HG02870 (cell line): ENCODE results near the gene FAS.

ENCODE experiments used
- ATAC-seq: cut with Tn5 transposase; IDR thresholded peaks from one replicate; pipeline ENCODE4 v1.9.1; 2021; ENCODE audit warnings: mild to moderate bottlenecking, moderate library complexity; ENCODE audit not compliant: unreplicated experiment

Gene FAS

DNA sequence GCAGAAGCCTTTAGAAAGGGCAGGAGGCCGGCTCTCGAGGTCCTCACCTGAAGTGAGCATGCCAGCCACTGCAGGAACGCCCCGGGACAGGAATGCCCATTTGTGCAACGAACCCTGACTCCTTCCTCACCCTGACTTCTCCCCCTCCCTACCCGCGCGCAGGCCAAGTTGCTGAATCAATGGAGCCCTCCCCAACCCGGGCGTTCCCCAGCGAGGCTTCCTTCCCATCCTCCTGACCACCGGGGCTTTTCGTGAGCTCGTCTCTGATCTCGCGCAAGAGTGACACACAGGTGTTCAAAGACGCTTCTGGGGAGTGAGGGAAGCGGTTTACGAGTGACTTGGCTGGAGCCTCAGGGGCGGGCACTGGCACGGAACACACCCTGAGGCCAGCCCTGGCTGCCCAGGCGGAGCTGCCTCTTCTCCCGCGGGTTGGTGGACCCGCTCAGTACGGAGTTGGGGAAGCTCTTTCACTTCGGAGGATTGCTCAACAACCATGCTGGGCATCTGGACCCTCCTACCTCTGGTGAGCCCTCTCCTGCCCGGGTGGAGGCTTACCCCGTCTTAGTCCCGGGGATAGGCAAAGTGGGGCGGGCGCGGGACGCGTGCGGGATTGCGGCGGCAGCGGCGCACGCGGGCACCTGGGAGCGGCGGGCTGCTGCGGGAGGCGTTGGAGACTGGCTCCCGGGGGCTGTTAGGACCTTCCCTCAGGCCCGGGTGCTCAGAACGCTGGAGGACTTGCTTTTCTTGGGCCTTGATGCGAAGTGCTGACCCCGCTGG, at the start of gene FAS:
Gene FAS, plus strand, starts transcription at position 415 of the 777 bp plus-strand sequence. Its CDS starts 79 bp downstream, at position 494.
- ATAC-seq, result peak; percentile 66

DNA sequence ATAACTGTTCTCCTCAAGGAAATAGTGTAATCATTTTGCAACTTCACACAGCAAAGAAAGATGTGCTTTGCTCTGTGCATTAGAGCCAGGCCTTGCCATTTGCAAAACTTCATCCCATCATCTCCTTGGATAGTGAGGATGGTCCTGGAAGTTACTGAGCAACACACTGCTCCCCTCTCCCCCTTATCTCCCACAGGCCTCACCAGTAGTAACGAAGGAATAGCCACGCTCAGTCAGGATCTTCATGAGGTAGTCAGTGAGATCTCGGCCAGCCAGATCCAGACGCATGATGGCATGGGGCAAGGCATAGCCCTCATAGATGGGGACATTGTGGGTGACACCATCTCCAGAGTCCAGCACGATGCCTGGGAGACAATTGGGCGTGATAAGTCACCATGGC, 49.6 kb upstream of the FAS start:
- ATAC-seq, result no peak

DNA sequence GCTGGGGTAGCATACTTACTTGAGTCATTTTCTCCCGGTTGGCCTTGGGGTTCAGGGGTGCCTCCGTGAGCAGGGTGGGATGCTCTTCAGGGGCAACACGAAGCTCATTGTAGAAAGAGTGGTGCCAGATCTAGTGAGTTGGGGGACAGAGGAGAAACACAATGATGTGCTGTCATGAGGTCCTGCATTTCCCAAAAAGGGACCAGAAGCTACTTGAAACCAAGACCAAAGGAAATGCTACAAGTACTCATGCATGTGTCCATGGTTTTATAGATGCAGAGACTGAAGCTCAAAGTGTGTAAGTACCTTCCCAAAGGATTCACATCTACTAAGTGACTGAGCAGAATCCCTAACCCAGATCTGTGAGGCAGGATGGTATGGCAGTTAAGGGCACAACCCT, 46.8 kb upstream of the FAS start:
- no peak for ATAC-seq

DNA sequence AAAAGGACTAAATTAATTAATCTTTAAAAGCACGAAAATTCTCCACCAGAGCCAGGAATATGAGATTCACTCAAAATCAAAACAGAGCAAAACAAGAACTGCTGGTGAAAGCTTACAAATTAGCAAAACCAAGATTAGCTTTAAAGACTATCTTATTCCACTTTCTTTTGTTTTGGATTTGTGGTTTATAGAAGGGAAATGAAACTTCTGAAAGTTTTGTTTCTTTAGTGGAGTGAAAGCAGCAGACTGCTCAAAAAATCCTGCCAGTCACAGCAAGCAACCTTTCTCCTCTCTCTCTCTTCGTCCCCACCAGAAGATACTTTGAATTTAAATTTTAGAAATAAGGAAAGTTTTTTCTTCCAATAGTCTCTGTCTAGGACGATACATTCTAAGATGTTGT, 45.8 kb upstream of the FAS start:
- no peak for ATAC-seq

DNA sequence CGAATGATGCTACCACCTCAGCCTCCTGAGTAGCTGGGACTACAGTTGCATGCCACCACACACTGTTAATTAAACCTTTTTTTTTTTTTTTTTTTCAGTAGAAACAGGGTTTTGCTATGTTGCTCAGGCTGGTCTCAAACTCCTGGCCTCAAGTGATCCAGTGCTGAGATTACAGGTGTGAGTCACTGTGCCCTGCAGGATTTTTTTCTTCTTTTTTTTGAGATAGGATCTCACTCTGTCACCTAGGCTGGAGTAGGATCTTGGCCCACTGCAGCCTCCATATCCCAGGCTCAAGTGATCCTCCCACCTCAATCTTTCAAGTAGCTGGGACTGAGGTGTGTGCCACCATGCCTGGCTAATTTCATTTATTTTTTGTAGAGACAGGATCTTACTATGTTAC, 44.4 kb upstream of the FAS start:
- ATAC-seq, result no peak

DNA sequence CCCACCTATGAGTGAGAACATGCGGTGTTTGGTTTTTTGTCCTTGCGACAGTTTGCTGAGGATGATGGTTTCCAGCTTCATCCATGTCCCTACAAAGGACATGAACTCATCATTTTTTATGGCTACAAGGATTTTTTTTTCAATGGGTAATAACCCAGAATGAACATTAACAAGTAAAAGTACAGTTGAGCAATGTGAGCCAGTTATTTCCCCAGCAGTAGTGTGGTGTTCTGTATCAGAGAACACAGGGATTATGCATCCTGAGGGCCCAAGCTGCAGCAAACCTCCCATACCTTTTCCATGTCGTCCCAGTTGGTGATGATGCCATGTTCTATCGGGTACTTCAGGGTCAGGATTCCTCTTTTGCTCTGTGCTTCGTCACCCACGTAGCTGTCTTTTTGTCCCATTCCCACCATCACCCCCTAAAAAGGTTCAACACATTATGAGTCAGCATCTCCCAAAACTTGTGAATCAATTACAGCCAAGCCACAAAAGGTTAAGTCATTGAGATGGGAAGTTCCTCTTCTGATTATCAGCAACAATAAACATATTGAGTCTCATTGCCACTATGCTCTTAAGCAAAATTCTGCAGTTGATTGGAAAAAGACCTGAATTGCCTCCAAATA, 43.5 kb upstream of the FAS start:
- no peak for ATAC-seq

DNA sequence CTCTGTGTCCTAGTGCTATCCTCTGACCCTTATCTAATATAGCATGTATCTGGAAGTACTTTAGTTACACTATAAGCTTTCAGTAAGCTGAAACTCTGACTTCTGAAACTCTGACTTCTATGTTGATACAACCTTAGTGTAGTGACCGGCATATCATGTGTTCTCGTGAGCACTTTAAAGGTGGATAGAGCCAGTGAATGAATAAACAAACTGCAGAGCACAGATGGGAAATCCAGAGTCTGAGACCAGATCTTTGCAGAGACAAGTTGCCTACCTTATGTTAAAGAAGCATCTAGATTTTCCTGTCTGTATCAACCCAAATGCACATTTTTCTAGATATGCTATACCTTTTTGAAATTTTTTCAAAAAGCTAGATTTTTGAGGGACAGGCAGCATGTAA, 41.5 kb upstream of the FAS start:
- no peak for ATAC-seq

DNA sequence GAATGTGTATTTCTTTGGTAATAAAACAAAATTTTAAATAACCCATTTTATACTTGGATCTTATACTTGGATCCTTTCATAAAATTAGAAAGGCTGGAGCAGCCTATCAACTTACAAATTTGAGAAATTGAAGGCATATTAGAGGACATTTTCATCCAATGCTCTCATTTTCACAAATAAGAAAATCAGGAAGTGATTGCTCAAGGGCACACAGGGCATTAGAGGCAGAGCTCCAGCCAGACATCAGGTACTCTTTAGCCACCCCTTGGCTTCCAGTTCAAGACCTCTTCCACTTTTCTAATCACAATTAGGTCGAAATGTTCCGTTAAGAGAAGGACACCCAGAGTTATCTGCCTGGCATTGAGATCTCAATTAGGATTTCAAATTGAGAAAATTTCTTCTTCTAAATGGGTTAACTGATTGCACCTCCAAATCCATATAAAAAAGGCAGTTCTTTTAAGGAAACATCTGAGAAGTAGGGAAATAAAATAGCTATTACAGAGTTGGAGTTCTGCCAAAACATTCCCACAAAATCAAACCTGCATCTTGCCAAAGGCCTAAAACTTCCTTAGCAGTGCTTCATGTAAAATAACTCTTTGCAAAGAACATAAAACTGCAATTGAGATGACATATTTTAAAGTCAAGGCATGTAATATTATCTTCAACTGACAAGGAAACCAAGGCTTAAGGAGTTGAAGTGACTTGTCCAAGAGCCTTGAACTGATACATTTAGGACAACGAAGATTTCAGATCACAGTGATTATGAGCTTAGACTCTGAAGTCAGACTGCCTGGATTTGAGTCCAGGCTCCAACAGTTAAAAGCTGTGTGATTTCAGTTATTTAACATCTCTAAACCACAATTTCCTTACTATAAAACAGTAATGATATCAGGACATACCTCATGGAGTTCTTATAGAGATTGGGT, 40.4 kb upstream of the FAS start:
- ATAC-seq, result no peak

DNA sequence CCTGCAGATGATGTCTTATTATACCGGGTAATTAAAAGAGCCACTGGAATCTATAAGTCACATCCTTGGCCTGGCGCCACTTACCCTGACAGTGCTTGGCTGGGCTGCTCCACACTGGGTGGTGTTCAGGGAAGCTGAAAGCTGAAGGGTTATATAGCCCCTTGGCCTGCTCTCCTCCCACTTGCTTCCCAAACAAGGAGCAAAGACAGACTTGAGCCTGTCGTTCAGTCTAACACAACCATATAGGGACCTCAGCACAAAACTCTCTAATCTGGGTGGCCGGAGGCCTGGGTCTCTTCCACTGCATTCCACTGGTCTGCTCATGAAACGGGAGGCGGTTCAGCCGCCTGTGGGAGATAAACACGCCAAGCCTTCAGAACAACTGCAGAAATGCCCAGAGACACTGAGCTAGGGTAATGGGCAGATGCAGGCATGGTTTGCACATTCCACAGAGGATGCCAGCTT, 37.9 kb upstream of the FAS start, which contains the start of gene ACTA2:
Gene ACTA2, minus strand, starts transcription at position 127 of the 465 bp plus-strand sequence. CDS start 3,843 bp downstream, outside the sequence.
- no peak for ATAC-seq

DNA sequence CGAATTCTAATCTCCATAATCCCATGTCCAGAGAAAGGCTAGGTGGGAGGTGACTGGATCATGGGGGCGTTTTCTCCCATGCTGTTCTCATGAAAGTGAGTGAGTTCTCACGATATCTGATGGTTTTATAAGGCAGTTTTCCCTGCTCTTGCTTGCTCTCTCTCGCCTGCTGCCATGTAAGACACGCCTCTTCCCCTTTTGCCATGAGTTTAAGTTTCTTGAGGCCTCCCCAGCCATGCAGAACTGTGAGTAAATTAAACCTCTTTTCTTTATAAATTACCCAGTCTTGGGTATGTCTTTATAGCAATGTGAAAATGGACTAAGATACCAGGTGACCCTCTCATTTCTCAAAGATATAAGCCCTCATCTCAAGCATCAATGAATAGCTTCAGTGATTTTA, 36.9 kb upstream of the FAS start:
- ATAC-seq, result no peak

DNA sequence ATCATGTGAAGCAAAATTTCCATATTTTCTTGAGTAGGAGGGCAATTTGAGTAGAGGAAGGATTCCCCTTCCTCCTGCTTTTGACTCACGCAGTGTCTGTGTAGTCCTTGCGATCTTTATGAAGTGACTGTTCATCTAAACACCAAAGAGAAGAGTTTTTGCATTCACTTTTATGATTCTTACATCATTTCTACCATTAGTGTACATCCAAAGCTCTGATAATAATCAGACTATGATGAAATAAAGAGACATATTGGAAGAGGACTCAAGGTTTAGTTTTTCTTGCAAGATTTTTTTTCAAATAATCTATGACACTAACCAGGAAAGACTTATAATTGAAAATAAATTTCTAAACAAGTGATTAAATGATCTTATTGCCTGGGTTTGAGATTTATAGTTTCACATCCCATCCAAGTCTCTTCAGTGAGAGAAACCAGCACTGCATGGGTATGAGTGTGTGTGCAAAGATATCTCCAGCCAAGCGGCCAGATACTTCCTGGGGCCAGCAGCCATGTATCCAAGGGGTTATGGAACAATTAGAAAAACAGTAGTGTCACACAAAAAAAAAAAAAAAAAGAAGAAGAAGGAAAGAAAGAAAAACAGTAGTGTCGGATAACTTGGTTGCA, 36.0 kb upstream of the FAS start:
- no peak for ATAC-seq

DNA sequence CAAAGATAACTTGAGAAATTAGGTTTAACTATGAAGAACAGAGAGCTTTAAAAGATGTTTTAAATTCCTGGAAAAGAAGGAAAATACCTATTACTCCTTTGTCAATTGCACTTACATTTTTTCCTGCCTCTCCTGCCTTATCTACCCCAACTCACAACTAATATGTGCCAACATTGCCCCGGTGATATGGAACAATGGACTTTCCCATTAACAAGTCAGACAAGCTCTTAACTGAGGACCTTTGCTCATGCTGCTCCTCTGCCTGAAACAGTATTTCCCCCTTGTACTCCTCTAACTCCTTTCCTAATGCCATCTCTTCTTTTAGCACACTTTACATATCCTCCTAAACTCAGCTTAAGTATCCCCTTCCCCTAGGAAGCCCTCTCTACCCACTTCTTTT, 33.2 kb upstream of the FAS start:
- no peak for ATAC-seq

DNA sequence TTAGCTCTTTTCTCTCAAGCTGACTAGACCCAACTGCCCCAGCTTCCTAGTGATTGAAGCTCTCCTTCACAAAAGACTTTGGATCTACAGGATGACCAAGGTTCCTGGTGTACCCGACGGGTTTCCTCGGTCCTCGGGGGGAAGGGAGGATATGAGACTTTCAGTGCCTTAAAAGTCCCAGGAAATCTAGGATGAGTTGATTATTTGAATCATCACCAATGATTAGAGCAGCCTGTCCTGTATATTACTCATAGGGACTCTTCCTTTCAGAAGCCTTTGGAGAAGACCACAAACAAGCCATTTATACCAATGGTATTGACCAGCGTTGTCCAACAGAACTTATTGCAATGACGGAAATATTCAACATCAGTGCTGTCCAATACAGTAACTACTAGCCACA, 31.9 kb upstream of the FAS start:
- ATAC-seq, result no peak

DNA sequence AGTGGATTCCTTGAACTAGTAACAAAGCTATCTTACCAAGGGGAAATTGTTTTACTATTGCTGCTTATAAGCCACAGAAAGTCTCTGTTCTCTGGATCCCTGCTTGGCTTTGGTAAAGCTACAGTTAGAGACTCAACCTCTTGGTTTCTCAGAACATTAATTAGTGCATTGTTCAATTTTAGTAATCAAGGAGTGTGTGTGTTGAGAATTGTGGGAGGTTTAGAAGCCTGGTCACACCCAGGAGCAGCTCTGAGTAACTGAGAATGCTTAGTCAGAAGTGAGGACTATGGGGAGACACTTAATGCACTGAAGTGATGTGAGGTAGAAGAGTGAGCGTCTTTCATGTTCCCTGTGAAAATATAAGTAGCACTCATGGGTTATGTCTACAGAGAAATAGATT, 29.8 kb upstream of the FAS start:
- ATAC-seq, result no peak

DNA sequence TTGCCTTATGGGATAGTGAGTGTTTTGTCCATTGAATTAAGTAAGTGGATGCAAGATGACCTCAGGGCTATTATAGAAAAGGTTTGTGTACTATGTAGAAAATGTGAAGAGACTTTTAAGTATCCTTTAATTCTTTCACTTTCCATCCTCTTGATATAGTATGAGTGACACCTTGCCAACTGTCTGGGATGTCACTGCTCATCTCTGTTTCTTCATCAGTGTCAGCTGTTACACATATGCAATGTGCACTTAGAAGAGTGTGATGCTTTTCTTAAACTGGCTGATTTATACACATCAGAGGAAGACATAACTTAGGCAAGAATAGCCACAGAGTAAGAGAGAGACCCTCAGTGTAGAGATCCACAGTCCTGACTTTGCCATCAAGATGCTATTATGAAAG, 29.3 kb upstream of the FAS start:
- no peak for ATAC-seq

DNA sequence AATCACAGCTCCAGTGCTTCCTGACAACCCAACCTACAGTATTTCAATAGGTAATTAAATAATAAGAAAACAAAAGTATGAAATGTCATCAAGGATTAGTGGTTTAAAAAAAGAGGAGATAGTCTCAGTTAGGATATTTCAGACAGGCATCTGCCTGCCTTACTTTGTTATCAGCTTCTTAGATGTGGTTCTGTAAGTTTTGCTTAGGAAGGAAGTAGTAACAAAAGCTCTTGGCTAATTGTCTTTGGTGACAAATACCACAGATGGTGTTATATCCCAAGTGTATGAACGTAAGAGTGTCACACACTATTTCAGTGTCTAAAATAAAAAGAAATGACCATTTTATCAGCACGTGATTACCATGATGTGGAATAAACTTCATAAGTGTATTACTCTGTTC, 28.3 kb upstream of the FAS start:
- no peak for ATAC-seq

DNA sequence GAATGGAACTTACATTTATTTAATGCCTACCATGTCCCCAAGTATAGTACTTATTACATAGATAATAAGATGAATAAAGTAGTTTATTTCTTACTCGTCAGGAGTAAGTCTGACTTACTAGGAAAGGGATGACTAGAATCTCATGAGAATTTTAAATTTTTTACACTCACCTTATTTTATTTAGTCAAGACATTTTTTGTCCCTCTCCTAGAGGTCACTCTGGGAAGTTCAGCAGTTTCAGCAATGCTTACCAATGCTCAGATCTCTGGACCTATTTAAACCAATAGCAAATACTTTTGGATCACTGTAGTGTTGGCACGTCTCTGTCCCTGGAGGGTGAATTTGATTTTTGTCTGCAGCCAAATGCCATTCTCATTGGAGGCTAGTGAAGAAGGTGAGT, 27.3 kb upstream of the FAS start:
- ATAC-seq, result no peak

DNA sequence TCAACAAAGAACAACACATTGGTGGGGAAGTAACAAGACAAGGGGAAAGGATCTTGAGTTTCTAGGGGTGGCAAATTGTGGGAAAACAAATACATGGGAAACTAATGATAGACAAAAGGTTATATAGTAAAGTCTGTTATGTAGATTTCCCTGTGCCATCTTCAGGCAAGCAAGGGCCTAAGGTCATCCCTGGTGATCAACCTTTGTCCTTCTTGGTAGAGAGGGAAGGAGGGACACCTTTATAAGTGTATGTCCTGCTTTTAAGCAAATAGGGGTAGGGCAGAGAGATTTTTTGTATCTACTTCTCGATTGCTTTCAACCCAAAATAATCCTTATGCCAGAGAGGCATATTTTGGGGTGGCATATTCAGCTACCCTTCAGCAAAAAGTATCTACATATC, 26.2 kb upstream of the FAS start:
- no peak for ATAC-seq

DNA sequence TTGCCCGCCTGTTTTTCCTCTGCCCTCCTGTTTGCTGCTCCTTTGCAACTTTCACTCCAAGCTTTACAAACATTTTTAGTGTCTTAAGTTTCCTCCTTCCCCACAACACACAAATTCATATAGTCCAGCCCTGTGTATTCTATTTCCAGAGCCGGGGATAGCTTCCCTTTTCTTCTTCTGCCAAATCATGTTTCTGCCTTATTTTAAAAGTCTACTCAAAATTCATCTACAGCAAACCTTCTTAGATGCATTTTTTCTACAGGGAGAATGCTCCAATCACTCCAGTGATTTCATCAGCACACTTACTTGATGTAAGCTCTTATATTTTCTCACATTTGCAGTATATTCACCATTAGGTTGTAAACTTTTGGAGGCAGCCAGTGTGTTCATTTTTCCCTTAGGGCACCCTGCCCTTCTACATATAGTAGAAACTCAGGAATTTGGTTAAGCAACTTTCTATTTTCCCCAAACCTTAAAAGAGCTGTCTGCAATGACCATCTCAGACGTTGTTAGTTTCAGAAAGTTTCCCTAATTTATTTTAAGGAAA, 25.7 kb upstream of the FAS start:
- ATAC-seq, result no peak

DNA sequence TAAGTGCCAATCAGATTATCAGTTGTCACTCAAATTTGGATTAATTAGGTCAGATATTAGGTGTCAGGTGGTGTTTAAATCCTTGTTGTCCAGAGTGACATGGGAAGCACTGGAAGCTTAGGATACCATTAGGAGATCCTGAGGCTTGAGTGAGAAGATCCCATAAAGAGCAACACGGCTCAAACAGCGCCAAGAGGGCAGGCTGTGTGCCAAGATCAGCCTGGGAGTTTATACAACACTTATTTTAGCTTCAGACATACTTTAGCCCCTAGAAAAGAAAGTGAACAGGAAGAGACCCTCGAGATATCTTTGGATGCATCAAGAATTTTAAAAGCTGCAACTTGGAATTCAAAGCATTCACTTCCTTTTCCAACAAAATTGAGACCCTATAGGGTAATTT, 23.8 kb upstream of the FAS start:
- ATAC-seq, result no peak

DNA sequence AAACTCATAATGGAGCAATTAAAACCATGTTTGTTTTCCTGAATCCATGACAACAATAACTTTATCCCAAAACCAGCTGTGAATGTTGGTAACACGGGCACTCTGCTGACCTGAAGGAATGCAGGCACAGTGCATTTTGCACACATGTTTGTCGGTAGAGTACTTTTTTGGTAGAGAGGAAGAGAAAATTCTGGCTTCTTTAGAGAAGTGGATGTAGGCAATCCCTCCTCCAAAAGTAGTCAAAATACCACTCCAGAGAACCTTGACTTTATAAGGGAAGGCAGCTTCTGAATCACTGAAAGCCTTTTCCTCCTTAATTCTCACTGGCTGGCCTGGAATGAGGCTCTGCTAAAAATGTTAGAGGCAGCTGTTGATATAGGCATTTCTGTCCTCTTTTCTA, 22.2 kb upstream of the FAS start:
- ATAC-seq, result no peak
